Vagina (tissue), 2 donors: ENCODE measurements around the gene ELP4.

Source experiments
- CTCF ChIP-seq, 3 experiments: fragments of 450-650 bp in 2 of 3; fragments of 200-600 bp in 1 of 3; sonication (generic) in 1 of 3; IDR thresholded peaks; one replicate each; pipeline ENCODE4 v1.5.1; 2017 to 2019; ENCODE audit warnings: antibody characterized with exemption in 3 of 3, mild to moderate bottlenecking in 2 of 3, moderate library complexity in 2 of 3
- POLR2AphosphoS5 ChIP-seq, 2 donors: sonication (generic); formaldehyde crosslinking; IDR thresholded peaks; one replicate each; pipeline ENCODE4 v1.9.0; 2017; ENCODE audit warnings: antibody characterized with exemption in 2 of 2, mild to moderate bottlenecking in 2 of 2, low read depth in 1 of 2; ENCODE audit not compliant: insufficient read depth in 1 of 2

GRCh38 chr11:31806928-31807798 is 297.6 kb downstream of the ELP4 start:
- no peak for TF ChIP-seq CTCF (IDR thresholded peaks at IDR 0.05)
- TF ChIP-seq POLR2AphosphoS5 (IDR thresholded peaks at IDR 0.05; ENCODE audit: insufficient read depth in 1 of 2, low read depth in 1 of 2), result no peak
